ENCODE data around the gene ACSL5. TPM values are rescaled to one million over a fixed set of nuclear protein-coding genes. Genes with fewer than 3 reads are reported as not detected.

Gene ACSL5
- total and polyA plus RNA-seq, 2 of the 8 experiments (the other 6 are each of a cell fraction or from before 2014, with no cell fraction given): not detected

DNA sequence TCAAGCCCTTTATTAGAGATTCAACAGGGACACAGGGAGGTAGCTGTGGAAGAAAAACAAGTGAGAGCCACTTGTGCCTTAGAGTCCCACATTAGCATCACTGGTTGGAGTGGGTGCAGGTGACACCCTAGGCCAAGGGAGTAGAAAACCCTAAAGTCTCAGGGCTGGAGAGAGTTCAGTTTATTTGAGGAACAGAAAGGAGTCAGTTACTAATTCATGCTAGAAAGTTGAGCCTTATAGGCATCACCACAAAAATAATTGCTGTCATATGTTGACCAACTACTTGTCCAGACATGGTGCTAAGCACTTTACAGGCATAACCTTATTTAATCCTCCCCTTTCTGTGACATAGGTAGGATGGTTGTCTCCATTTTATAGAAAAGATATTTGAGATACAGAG, 20.9 kb upstream of the ACSL5 start (continued):
- TF ChIP-seq JUND (IDR thresholded peaks at IDR 0.05; ENCODE audit: low read length): no peak
